Transverse colon (tissue), 4 donors: Measurements from ENCODE around the gene TMSB10. TPM values are rescaled to one million over a fixed set of nuclear protein-coding genes. Genes with fewer than 3 reads are reported as not detected.
"Not testable (repeated sequence)": the region's sequence is repeated elsewhere in the genome, so short reads cannot be mapped to it uniquely, and the experiment has no call there.

Source experiments
- DNase-seq: peaks from one replicate; pipeline ENCODE4 v3.0.0-alpha.2; 2019
- H3K27ac ChIP-seq, 4 donors: fragments of 200-600 bp; sonication (generic); 2 replicates each; pipeline ENCODE4 v1.5.1; 2016 to 2018; ENCODE audit warnings: inconsistent platforms in 4 of 4
- H3K27me3 ChIP-seq: fragments of 200-600 bp; sonication (generic); 2 replicates; pipeline ENCODE4 v1.5.1; 2017; ENCODE audit warnings: inconsistent platforms
- H3K36me3 ChIP-seq, 4 donors: fragments of 200-600 bp; sonication (generic); 2 replicates each; pipeline ENCODE4 v1.5.1; 2017 to 2019; ENCODE audit warnings: inconsistent platforms in 4 of 4
- H3K4me1 ChIP-seq, 4 donors: fragments of 200-600 bp; sonication (generic); 2 replicates each; pipeline ENCODE4 v1.5.1; 2017 to 2020; ENCODE audit warnings: inconsistent platforms in 4 of 4
- H3K4me3 ChIP-seq, 4 donors: fragments of 200-600 bp; sonication (generic); 1 replicate in 1 of 4; 2 replicates in 3 of 4; pipeline versions ENCODE4 v1.5.1 to v1.6.1; 2017 to 2019; ENCODE audit warnings: inconsistent platforms in 4 of 4
- H3K9me3 ChIP-seq, 2 donors: fragments of 200-600 bp; sonication (generic); 2 replicates each; pipeline ENCODE4 v1.5.1; 2017 to 2019; ENCODE audit warnings: inconsistent platforms in 2 of 2
- CTCF ChIP-seq, 5 experiments: fragments of 200-600 bp in 3 of 5; fragments of 450-650 bp in 2 of 5; sonication (generic) in 3 of 5; IDR thresholded peaks; 1 replicate in 2 of 5; 2 replicates in 3 of 5; pipeline ENCODE4 v1.5.1; 2016 to 2017; ENCODE audit warnings: antibody characterized with exemption in 5 of 5, inconsistent platforms in 3 of 5, mild to moderate bottlenecking in 2 of 5, moderate library complexity in 1 of 5
- EP300 ChIP-seq: sonication (generic); formaldehyde crosslinking; IDR thresholded peaks from one replicate; pipeline ENCODE4 v1.6.1; 2017; ENCODE audit warnings: antibody characterized with exemption, low read depth
- POLR2A ChIP-seq: fragments of 450-650 bp; IDR thresholded peaks from one replicate; pipeline ENCODE4 v1.6.1; 2016; ENCODE audit warnings: antibody characterized with exemption, mild to moderate bottlenecking, moderate library complexity
- POLR2AphosphoS5 ChIP-seq, 3 donors: sonication (generic); formaldehyde crosslinking; IDR thresholded peaks; one replicate each; pipeline ENCODE4 v1.6.1; 2016; ENCODE audit warnings: antibody characterized with exemption in 3 of 3
- WGBS, 2 donors: methylation state at CpG; one replicate each; pipeline ENCODE4 v1.1.5; 2018; ENCODE audit warnings: low coverage in 1 of 2; 5-methylcytosine and 5-hydroxymethylcytosine counted together
- in situ Hi-C, 4 donors: fragments of 200-750 bp; cut with MboI; loops; one replicate each; pipeline versions ENCODE4 v1.15.0 to v1.15.1; 2017; ENCODE audit warnings: low sequenced_read_pairs in 3 of 4, low pct_ligation_motif_present in 1 of 4, low pct_unique_long_range_greater_than_20kb in 1 of 4
- intact Hi-C: fragments of 100-400 bp; cut with DNase I; formaldehyde crosslinking; loops from one replicate; pipeline ENCODE4 v1.15.1; 2023; ENCODE audit warnings: low total_unique reads
- total RNA-seq, 4 donors: library from RNA; depleted of rRNA; stranded (reverse); fragments of >200 nt; gene quantifications; one replicate each; pipeline ENCODE4 v1.1.0, GENCODE V29; 2016

Gene TMSB10
- total RNA-seq, 4 donors from 2014 or later: 1,619 to 4,787 (median 3,693) TPM

DNA sequence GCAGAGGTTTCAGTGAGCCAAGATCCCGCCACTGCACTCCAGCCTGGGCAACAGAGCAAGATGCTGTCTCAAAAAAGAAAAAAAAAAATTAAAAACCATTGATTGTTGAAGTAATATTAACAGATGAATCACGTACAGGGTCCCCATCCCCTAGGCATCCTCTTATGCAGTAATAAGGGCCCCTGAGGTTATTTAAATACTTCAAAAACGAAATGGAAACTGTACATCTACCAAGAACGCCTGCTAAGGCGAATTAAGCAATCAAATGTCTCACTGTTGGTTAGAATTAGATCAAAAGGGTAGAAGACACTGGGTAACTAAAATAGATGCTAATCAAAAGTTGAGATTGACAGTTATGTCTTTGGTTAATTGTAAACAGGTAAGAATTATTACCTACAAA lies 32.1 kb upstream of the TMSB10 start:
- in situ Hi-C loops: loop anchor here in 2 of 4 donors (10.0 to 25.0 kb wide), 2 partner anchors 379 to 386 kb away; no protein-coding TSS in a partner anchor
- WGBS, 2 donors: 75 to 85% methylated on average over 4 to 5 of the region's 5 CpGs

GRCh38 chr2:84874381-84875212 lies 30.9 kb upstream of the TMSB10 start:
- intact Hi-C loops: no loop called here
- peaks cover 0 to 3% (median 0%) of the 10 kb centered on the region in 4 donors for H3K4me1 ChIP-seq
- TF ChIP-seq POLR2A (no peak), POLR2AphosphoS5 (IDR thresholded peaks at IDR 0.05) (no peak), CTCF (IDR thresholded peaks at IDR 0.05) (no peak), EP300 (no peak)
- H3K36me3 ChIP-seq: no peaks in the 10 kb centered on the region
- WGBS, 2 donors: 84% methylated on average over 7 of the region's 7 CpGs; no CpG with 5 or more reads in 1 of the 2 donors
- DNase-seq: no peak
- H3K4me3 ChIP-seq: no peak overlapping the region
- in situ Hi-C loops: loop anchor here in 2 of 4 donors (10.0 to 25.0 kb wide), 2 partner anchors 380 to 387 kb away; no protein-coding TSS in a partner anchor
- H3K27me3 ChIP-seq: no peaks in the 10 kb centered on the region
- no peak overlapping the region for H3K27ac ChIP-seq
- H3K9me3 ChIP-seq: no peaks in the 10 kb centered on the region

More for the DNA sequence above, 32.1 kb upstream of the TMSB10 start:
- intact Hi-C loops: no loop called here
- Histone ChIP-seq H3K9me3 (no peaks in the 10 kb centered on the region), H3K27me3 (no peaks in the 10 kb centered on the region), H3K27ac (no peak overlapping the region), H3K4me1 (no peaks in the 10 kb centered on the region), H3K36me3 (no peaks in the 10 kb centered on the region), H3K4me3 (no peak overlapping the region)
- no peak for DNase-seq
- no peak for TF ChIP-seq EP300
- TF ChIP-seq POLR2A: no peak
- TF ChIP-seq POLR2AphosphoS5 (IDR thresholded peaks at IDR 0.05): no peak
- TF ChIP-seq CTCF (IDR thresholded peaks at IDR 0.05): no peak

- no peaks in the 10 kb centered on the region for H3K9me3 ChIP-seq
- 66 to 74% methylated on average over 4 of the region's 4 CpGs for WGBS, 2 donors
- in situ Hi-C loops: loop anchor here in 1 of 4 donors (10.0 kb wide), 1 partner anchor 380 kb away; no protein-coding TSS in a partner anchor
- H3K36me3 ChIP-seq: no peaks in the 10 kb centered on the region
- intact Hi-C loops: no loop called here
- no peak overlapping the region for H3K4me3 ChIP-seq
- peaks cover under 1% of the 10 kb centered on the region for H3K27me3 ChIP-seq
- peaks cover 0 to 4% (median under 1%) of the 10 kb centered on the region in 4 donors for H3K4me1 ChIP-seq
- no peak for DNase-seq
- TF ChIP-seq POLR2A (no peak), EP300 (no peak), CTCF (IDR thresholded peaks at IDR 0.05) (no peak), POLR2AphosphoS5 (IDR thresholded peaks at IDR 0.05) (no peak)
- no peak overlapping the region for H3K27ac ChIP-seq
These were observed 30.3 kb upstream of the TMSB10 start for GRCh38 chr2:84875213-84875560.

- H3K36me3 ChIP-seq, H3K27me3 ChIP-seq, H3K27ac ChIP-seq, H3K4me1 ChIP-seq, intact Hi-C loops, DNase-seq, H3K4me3 ChIP-seq, H3K9me3 ChIP-seq: not testable (repeated sequence)
- in situ Hi-C loops: loop anchor here in 1 of 4 donors (10.0 kb wide), 1 partner anchor 381 kb away; no protein-coding TSS in a partner anchor
- WGBS, 2 donors: 60 to 80% methylated on average over 1 of the region's 1 CpG
These were observed 29.8 kb upstream of the TMSB10 start for GRCh38 chr2:84875619-84876018.
